Stimulated activated CD4-positive, alpha-beta T cell treated with anti-CD3 and anti-CD28 coated beads, Interleukin-1b, Interleukin-23, amount 100 ng/mL, for 1 hour (primary cell): ENCODE data around the gene JPT1.

ENCODE experiments used
- DNase-seq, 2 donors: peaks; one replicate each; pipeline ENCODE4 v3.0.0-alpha.2; 2020; ENCODE audit warnings: low read depth in 2 of 2

Gene JPT1

GRCh38 chr17:75105126-75106080 lies 48.9 kb downstream of the JPT1 start:
- DNase-seq = no peak

DNA sequence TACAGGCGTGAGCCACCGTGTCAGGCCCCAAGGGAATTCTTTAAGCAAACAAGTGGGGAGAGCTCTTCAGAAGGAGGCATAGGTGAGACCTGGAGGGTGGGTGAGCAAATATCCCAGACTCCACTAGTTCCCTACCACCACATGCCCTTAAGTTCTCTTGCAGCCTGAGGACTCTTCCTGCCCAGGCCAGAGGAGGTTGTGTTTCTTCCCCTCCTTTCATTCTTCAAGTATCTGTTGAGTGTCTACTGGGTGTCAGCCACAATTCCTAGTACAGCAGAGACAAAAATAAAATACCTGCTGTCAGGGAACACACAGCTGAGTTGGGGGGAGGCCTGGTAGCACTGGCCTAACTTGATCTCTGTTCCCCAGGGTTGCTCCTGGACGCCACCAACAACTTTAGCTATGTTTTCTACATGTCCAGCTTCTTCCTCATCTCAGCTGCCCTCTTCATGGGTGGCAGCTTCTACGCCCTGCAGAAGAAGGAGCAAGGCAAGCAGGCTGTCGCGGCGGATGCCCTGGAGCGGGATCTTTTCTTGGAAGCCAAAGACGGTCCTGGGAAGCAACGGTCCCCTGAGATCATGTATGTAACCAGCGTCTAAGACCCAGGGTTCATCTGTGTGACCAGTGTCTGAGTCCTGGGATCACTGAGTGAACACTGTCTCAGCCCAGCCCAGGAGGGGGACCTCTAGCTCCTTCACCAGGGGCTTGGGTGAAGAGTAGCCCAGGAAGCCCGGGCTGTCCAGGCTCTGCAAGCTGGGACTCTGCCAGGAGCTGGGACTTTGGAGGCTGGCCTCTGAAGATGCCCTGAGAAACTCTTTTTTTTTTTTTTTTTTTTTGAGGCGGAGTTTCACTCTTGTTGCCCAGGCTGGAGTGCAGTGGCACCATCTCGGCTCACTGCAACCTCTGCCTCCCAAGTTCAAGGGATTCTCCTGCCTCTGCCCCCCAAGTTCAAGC lies 50.4 kb downstream of the JPT1 start:
- no peak for DNase-seq

- DNase-seq = no peak
Observed at GRCh38 chr17:75102385-75102821, 51.9 kb downstream of the JPT1 start.

- no peak for DNase-seq
Observed at GRCh38 chr17:75099881-75100595, 54.3 kb downstream of the JPT1 start.

GRCh38 chr17:75098861-75099260 lies 55.5 kb downstream of the JPT1 start:
- no peak for DNase-seq

- DNase-seq = no peak
Observed at GRCh38 chr17:75097865-75098264, 56.4 kb downstream of the JPT1 start.

GRCh38 chr17:75096082-75096625 lies 58.2 kb downstream of the JPT1 start:
- no peak for DNase-seq

- DNase-seq = no peak
Observed at GRCh38 chr17:75094871-75095399, 59.4 kb downstream of the JPT1 start.

DNA sequence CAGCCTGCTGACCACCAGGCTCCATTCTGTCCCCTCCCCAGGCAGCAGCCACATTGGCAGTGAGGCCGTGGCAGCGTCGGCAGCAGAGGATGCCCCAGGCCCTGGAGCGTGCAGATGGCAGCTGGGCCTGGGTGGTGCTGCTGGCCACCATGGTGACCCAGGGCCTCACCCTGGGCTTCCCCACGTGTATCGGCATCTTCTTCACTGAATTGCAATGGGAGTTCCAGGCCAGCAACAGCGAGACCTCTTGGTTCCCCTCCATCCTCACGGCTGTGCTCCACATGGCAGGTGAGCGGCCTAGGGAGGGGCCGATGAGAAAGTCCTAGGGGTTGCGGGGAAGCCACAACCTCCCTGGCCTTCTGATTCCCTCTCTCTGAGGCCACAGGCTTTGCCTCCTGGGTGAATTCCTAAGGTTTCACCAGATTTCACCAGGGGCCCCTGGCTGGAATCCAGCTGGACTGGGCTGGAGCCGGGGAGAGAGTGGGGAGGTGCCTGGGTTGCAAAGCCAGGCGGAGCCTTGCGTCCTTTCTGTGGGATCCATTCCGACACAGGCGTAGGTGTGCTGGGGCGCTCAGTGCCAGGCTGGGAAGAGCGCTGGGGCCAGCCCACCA lies 60.7 kb downstream of the JPT1 start:
- no peak for DNase-seq

- no peak for DNase-seq
Observed at GRCh38 chr17:75091855-75092327, 62.4 kb downstream of the JPT1 start.

- DNase-seq = no peak
Observed at GRCh38 chr17:75090871-75091854, 63.1 kb downstream of the JPT1 start.

DNA sequence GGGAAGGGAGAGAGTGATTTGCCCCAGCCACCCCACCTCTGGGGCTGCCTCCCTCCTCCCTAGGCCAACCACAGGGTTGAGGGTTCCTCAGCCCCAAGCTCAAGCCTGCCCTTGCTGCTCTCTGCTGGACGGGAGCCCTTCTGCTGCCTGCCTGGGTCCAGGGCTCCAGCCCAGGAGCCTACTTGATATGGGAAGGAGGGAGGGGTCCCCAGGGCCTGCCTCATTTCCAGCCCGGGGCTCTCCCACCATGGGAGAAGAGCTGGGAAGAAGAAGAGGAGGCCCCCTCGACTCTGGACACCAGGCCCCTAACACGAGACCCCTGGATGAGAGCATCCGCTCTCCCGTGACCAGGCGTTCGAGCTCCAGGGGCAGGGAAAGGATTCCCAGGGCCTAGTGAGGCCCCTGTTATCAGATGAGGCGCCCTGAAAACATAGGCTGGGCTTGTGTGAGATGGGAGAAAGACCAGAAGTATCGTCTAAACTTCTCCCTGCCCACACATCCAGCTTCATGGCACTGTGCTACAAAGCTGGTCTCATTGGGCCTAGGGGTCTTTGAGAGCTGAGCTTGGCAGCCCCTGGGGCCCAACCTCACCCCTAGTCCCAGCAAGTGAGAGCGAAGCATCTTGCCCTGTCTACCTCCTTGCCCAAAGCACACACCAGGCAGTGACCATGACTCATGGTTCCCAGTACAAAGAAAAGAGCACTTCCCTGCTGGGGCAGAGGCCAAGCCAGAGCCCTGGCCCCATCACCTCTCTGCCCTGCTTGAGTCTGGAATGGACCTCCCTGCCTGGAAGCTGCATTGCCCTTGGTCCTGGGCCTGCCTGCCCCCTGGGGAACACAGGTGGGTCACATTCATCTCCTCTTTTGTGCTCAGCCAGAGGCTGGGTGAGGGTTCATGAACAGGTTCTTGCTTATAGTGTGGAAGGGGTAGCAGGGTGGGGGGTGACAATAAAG lies 65.6 kb downstream of the JPT1 start:
- no peak for DNase-seq

DNA sequence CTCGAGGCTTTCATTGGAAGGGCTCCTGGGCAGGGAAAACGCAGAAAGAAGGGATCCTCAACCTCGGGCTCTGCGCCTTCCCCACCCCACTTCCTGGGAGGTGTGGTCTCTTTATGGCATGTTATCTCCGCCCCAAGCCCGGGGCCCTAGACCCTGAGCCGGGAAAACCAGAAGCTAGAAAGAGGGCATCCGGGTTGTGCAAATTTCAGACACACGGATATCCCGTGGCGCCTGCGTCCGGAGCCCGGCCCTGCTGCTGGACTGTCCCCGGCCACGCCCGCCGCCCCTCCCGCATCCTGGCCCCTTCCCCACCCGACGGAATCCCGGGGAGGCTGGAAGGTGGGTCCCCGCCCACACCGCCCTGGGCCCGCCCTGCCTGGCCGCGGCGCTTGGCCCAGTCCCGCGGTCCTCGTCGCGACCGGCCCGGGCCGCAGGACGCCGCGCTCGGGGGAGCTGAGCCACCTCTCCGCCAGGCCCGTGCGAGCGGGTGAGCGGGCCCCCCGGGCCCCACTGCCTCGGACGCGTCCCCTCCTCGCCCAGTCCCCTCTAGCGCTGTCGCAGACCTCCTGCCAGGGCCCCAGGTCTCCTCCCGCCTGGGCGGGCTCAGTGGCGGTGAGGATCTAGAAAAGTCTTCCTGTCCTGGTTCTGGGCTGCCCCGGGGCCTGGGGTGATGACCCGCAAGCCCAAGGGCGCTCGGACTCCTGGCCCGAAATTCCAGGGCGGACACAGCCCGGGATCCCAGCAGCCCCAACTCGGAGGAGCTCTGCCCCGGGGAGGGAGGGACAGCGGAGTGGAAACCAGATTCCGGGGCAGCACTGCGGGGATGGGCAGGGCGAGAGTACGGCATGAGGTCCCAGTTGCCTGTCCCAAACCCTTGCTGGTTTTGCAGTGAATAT lies 66.5 kb downstream of the JPT1 start, which contains the start of gene SLC16A5:
Gene SLC16A5 (plus strand): TSS at position 397 of the 896 bp plus-strand sequence. CDS start 5,683 bp downstream, outside the sequence.
- no peak for DNase-seq

DNA sequence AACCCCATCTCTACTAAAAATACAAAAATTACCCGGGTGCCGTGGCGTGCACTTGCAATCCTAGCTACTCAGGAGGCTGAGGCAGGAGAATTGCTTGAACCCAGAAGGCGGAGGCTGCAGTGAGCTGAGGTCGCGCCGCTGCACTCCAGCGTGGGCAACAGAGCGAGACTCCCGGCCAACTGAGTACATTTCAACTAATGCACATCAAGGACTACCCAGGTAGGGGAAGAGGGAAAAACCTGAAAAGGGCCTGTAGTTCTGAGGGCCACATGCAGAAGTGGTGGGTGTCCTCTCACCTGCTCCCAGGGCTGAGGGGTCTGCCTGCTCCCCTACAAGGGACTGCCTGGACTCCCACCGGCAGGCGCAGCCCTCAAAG lies 67.1 kb downstream of the JPT1 start:
- DNase-seq = no peak

- no peak for DNase-seq
Observed at GRCh38 chr17:75086496-75087181, 67.7 kb downstream of the JPT1 start.
